ENCODE measurements around the gene CATSPERB. TPM values are rescaled to one million over a fixed set of nuclear protein-coding genes. Genes with fewer than 3 reads are reported as not detected.
A peak's percentile ranks its signal among the peaks of the same experiment; 100 is the strongest.

CATSPERB gene, protein sequence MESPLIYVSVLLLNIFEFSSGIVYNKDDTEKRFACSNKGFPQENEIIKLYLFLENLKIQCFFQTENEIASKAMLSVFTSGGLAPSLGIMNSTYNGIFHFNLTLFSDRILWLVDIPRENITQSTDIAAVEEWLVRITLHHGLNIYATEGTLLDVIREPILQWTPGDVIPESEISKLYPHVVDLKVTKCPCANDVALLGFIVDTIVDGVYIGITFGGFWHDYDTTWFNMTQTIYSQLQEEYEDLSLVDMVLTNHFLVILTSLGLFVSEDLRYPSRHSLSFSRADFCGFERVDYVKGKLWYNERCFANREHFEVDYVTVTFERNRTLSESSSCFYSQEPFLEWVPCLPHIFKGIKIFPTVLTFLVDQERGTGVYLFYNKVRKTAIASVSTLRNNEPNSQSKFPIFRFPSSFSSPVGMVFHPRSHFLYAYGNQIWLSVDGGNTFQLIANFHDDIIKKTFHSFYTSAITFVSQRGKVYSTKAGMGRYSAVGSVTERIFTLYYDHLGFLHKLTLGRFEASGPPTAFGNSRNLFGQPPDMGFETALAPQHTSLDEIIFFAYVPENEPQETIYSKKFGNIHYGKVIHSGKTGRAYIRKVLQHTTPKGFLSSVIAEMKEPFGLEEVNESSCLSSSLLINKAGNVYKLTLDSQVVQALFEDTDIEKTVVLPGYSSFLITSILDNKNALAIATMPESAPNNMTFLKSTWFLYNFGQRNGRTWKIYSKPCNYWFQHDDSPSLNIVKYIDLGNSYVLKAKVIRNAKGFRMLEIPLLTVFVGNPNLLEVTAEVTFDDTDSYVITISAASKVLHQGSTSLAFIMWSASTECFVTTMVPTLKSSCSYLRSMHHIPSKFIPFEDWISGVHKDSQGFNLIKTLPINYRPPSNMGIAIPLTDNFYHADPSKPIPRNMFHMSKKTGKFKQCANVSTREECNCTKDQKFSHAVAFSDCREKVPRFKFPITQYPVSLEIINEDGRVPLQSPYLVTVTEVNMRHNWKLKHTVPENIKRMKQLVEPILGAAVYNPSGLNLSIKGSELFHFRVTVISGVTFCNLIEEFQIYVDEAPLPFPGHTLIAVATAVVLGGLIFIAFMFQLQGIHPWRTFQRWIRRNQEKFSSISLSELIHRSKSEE
- polyA plus RNA-seq, result 1 to 10 TPM in 1 of 3 donors, under 1 TPM in 1, not detected in 1; 0.32 to 1.9 TPM

DNA sequence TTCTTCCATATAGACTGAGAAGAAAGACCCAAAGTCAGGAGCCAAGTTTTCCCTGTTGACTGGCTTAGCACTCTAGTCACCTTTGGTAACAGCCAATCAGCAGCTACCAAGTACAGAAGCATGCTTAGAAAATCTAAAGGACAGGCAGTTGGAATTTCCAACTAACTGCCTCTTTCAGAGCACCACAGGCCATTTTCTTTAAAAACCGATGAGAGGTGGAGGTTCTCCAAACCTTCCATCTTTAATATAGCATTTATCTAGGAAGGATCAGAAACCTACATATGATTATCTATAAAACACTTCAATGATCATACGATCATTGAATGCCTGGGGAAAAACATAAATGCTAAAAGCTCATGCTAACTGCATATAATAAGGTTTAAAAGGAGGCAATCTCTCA lies at the start of gene CATSPERB:
CATSPERB (minus strand) TSS at position 101 of the 400 bp plus-strand sequence. CDS start 2,607 bp downstream, outside the sequence.
- no peaks in the 10 kb centered on the region for H3K9me3 Mint-ChIP-seq

DNA sequence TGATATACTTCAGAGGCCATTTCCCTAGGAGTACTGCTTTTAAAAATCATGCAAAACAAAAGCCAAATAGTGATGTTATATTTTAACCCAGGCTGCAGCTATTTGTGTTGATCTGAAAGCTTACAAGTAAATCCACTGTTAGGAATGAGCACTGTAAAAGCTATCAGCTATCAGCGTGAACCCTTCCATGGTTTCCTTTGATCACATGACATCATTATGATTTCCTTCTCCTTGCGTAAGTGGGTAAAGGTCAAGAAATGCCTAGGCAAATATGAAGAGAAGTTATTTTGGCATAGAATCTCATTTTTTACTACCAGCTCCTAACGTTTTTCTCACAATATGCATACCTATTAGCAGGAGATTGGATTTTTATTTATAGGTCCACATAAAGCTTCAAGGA lies 48.6 kb upstream of the CATSPERB start:
- H3K9me3 Mint-ChIP-seq, result no peaks in the 10 kb centered on the region
- H3K27me3 Mint-ChIP-seq (ENCODE audit: low read depth in 3 of 3), result peaks cover 0 to 1% (median 0%) of the 10 kb centered on the region in 3 donors
- DNase-seq, result no peak
- H3K36me3 Mint-ChIP-seq, result peaks cover 28 to 40% (median 34%) of the 10 kb centered on the region in 3 donors
- no peaks in the 10 kb centered on the region for H3K4me1 Mint-ChIP-seq
- no peak overlapping the region for H3K27ac Mint-ChIP-seq
- no peak overlapping the region for H3K4me3 Mint-ChIP-seq

More for the DNA sequence above, at the start of gene CATSPERB:
- no peak for DNase-seq
- H3K27ac Mint-ChIP-seq, result no peak within 1 kb of the TSS
- no peaks in the 10 kb centered on the region for H3K4me1 Mint-ChIP-seq
- peaks cover 0 to 10% (median 5%) of the 10 kb centered on the region in 3 donors for H3K36me3 Mint-ChIP-seq
- no peak within 1 kb of the TSS for H3K4me3 Mint-ChIP-seq
- peaks cover 0 to 10% (median 2%) of the 10 kb centered on the region in 3 donors for H3K27me3 Mint-ChIP-seq (ENCODE audit: low read depth in 3 of 3)

DNA sequence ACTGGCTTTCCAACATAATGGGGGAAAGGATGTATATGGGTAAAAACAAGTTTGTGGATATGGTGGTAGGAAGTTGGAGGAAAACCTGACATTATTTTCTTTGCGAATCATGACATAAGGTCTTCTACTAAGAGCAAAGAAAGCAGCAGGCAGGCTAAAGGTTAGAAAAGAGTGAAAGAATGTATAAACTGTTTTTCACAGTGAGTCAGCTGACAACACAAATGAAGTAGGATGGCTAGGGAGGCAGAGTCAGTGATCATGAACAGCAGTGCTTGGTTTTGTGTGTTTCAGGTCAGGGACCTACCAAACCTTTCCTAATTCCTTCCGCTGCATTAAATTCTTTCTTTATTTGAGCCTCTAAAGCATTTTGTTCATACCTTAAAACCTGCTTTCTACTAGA lies 46.3 kb upstream of the CATSPERB start:
- H3K9me3 Mint-ChIP-seq, result no peaks in the 10 kb centered on the region
- peak overlapping the region in 1 of 6 donors; percentile 46 for H3K27ac Mint-ChIP-seq
- peaks cover 0 to 1% (median 0%) of the 10 kb centered on the region in 3 donors for H3K27me3 Mint-ChIP-seq (ENCODE audit: low read depth in 3 of 3)

DNA sequence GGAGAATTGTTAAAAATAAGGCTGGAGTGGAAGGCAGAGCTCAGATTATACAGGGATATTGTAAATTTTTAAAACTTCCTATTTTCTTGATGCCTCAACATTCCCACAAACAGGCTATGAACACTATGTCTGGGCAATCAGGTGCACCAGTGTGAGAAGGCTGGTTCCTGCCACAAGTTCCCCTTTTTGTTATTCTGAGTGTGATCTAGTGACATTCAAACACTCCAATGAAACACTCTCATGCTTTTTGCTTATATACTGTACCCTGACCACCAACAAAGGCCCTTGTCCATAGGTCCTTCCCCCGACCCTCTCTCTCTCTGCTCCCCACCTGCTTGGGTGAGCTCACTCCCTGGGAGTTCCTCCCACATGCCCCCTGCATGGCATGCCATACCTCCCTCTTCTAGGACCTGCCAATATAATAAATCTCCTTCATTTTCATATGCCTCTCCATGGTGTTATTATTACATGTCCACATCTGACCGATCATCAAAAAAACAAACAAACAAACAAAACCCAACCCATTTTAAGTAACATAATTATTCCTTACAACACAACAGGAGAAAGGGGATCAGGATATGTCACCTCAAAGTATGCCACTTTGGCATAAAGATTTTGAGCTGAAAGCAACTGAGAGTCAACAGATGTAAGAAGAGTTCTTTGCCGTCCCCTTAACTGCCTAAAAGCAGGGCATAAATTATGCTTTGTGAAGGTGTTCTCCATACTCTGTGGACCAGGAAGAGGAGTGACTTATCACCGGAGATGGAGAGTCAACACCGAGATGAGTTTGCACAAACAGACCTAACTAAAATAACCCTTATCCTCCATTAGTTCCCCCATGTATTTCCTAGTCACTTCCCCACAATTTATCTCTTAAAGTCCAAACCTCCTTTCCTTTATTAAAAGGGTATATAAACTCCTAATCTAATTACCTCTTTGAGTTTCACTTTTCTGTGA lies 42.5 kb upstream of the CATSPERB start:
- peaks cover 0 to 3% (median 0%) of the 10 kb centered on the region in 3 donors for H3K27me3 Mint-ChIP-seq (ENCODE audit: low read depth in 3 of 3)
- H3K27ac Mint-ChIP-seq, result peak overlapping the region in 3 of 6 donors; percentile 4 to 10 (median 6)
- no peak for DNase-seq
- H3K4me1 Mint-ChIP-seq, result peaks cover 5 to 10% of the 10 kb centered on the region in 2 donors
- H3K9me3 Mint-ChIP-seq, result no peaks in the 10 kb centered on the region
- no peak overlapping the region for H3K4me3 Mint-ChIP-seq
- peaks cover 6 to 14% (median 9%) of the 10 kb centered on the region in 3 donors for H3K36me3 Mint-ChIP-seq

More for the DNA sequence above, 46.3 kb upstream of the CATSPERB start:
- peaks cover 5 to 10% of the 10 kb centered on the region in 2 donors for H3K4me1 Mint-ChIP-seq
- DNase-seq, result no peak
- H3K36me3 Mint-ChIP-seq, result peaks cover 20 to 32% (median 27%) of the 10 kb centered on the region in 3 donors
- no peak overlapping the region for H3K4me3 Mint-ChIP-seq

DNA sequence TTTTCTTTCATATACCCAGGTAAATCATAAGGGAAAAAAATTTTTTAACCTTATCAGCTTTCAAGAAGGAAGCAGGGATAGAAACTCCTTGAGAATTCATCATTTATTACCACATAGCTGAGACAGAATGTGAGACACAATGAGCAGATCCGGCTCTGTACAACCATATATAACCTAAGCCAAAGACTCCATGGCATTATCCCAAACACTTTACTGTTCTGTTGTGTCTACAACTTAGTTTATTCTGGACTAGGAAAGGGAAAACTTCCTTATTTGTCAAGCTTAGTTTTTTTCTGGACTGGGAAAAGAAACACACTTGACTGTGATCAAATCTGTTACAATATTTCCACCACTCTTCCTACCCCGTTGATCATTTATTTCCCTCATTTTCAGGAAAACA lies 38.3 kb upstream of the CATSPERB start:
- DNase-seq, result no peak
- peaks cover 0 to under 1% (median 0%) of the 10 kb centered on the region in 6 donors for H3K9me3 Mint-ChIP-seq
- peaks cover 5 to 10% of the 10 kb centered on the region in 2 donors for H3K4me1 Mint-ChIP-seq
- peaks cover 0 to 3% (median 0%) of the 10 kb centered on the region in 3 donors for H3K27me3 Mint-ChIP-seq (ENCODE audit: low read depth in 3 of 3)
- H3K27ac Mint-ChIP-seq, result no peak overlapping the region
- peaks cover 0 to 5% (median 0%) of the 10 kb centered on the region in 3 donors for H3K36me3 Mint-ChIP-seq
- no peak overlapping the region for H3K4me3 Mint-ChIP-seq

DNA sequence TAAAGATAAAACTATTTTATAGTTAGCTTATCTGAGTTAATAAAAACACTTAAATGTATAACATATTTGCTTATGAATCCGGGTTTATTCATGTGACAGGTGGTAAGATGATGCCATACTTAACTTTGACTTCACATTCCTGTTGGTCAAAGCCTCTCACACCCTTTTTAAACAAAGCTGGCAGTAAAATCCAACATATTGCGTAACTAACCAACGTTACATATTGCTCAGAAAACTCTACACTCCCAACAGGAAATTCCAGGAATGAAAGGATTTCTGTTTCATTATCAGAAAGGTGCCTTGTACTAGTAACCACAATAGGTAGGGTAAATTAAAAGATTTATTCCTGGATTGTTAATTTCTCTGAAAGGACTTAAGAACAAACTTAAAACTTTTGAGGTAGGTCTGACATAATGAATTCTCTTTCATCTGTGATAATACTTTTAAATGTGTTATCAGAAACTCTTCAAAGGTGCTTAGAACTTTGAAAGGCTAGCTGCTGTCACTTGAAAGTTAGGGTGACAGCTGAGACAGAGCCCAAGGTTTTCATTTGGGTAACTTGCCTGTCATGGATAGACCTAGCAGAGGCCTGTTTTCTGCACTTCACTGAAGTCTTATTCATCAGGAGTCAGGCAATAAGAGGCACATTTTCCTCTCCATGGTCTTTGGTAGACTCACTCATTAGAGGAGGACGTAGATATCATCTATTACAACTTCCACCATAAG lies 23.8 kb upstream of the CATSPERB start:
- Mint-ChIP-seq H3K27ac (no peak overlapping the region), H3K4me3 (no peak overlapping the region), H3K27me3 (ENCODE audit: low read depth in 3 of 3) (peaks cover 0 to 10% (median 0%) of the 10 kb centered on the region in 3 donors), H3K36me3 (peaks cover 7 to 17% (median 16%) of the 10 kb centered on the region in 3 donors), H3K4me1 (no peaks in the 10 kb centered on the region), H3K9me3 (peaks cover 0 to 9% (median 6%) of the 10 kb centered on the region in 6 donors)
- no peak for DNase-seq

DNA sequence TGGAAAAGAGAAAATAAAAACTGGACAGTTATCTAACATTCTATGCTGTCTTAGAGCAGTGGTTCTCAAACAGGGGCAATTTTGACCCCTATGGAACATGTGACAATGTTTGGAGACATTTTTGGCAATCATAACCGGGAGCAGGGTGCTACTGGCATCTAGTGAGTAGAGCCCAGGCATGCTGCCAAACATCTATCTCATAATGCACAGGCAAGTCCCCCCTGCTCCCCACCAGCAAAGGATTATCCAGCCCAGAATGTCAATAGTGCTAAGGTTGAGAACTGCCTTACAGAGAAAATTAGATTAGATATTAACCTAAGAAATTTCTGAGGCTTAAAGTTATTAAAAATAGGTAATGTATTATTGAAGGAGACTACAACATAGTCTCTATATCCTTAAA lies 22.9 kb upstream of the CATSPERB start:
- Mint-ChIP-seq H3K4me1 (no peaks in the 10 kb centered on the region), H3K27ac (no peak overlapping the region), H3K36me3 (peaks cover 0 to 9% (median 7%) of the 10 kb centered on the region in 3 donors), H3K4me3 (no peak overlapping the region), H3K27me3 (ENCODE audit: low read depth in 3 of 3) (peaks cover 0 to 11% (median 2%) of the 10 kb centered on the region in 3 donors), H3K9me3 (peaks cover 0 to 4% (median 0%) of the 10 kb centered on the region in 6 donors)
- no peak for DNase-seq

DNA sequence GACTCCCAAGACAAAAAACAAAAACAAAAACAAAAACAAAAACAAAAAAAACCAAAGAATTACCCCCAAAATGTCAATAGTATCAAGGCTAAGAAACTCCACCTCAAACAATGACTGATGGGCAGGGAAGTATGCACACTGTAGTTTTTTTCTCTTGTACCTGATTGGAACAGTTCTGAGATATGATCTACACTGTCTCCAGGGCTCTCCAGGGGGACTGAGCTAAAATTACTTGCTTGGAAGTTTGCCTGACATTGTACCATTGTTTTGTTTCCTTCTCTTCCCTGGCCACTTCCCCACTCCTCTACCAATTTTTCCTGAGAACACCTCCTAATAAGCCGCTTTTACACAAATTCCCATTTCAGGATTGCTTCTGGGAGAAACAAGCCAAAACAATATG lies 22.3 kb upstream of the CATSPERB start:
- peaks cover 0 to 4% (median 3%) of the 10 kb centered on the region in 3 donors for H3K36me3 Mint-ChIP-seq
- H3K4me3 Mint-ChIP-seq, result no peak overlapping the region
- peak overlapping the region in 1 of 6 donors; percentile 51 for H3K27ac Mint-ChIP-seq
- H3K27me3 Mint-ChIP-seq (ENCODE audit: low read depth in 3 of 3), result peaks cover 0 to 14% (median 2%) of the 10 kb centered on the region in 3 donors
- H3K9me3 Mint-ChIP-seq, result peaks cover 0 to 3% (median 0%) of the 10 kb centered on the region in 6 donors
- H3K4me1 Mint-ChIP-seq, result no peaks in the 10 kb centered on the region
- DNase-seq, result no peak

DNA sequence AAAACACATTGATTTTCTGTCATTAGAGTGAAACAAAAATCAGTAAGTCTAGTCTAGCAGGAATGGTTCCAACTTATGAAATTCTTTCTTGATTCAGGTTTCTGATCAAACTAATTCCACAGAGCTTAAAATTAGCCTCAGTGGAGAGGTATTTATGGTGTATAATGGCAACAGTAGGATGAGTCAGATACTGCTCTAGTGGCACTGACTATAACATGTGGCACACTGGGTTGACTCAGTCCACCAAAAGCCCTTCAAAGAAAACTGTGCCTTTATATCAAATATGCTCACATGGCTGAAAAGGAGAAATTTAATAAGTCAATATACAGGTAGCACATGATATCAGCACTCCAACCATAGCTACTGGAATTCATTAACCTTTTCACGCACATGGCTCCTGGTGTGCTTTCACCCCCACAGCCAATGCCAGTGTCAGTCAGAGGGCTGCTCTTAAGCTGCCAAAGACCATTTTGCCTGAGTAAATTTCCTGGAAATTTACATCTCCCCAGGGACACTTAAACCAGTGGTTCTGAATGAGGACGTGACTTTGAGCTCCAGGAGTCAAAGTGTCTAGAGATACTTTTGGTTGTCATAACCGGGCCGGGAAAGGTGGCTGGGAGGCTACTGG lies 21.7 kb upstream of the CATSPERB start:
- Mint-ChIP-seq H3K4me1 (no peaks in the 10 kb centered on the region), H3K9me3 (no peaks in the 10 kb centered on the region), H3K4me3 (no peak overlapping the region), H3K36me3 (peaks cover 0 to 3% (median 0%) of the 10 kb centered on the region in 3 donors), H3K27me3 (ENCODE audit: low read depth in 3 of 3) (peaks cover 0 to 18% (median 2%) of the 10 kb centered on the region in 3 donors), H3K27ac (no peak overlapping the region)
- no peak for DNase-seq

DNA sequence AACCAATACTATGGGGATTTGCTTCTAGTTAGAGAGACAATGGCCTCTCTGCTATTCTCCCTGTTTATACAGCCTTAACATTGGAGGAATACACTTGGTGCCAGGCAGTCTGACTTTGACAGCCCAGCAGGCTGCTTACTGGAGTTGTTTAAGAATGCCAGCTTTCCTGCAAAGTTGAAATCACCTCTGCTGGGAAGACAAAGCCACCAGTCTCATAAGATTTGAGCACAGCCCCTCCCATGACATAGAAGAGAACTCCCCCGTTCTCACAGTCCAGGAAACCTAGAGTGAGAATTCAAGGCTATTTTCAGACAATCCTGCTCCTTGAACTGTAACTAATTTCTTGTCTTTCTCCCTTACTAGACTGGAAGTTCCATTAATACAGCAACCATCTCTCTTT lies 21.1 kb upstream of the CATSPERB start:
- Mint-ChIP-seq H3K4me3 (no peak overlapping the region), H3K36me3 (peaks cover 0 to 3% (median 0%) of the 10 kb centered on the region in 3 donors), H3K27me3 (ENCODE audit: low read depth in 3 of 3) (peaks cover 0 to 18% (median 2%) of the 10 kb centered on the region in 3 donors), H3K9me3 (no peaks in the 10 kb centered on the region), H3K27ac (no peak overlapping the region), H3K4me1 (no peaks in the 10 kb centered on the region)
- no peak for DNase-seq

DNA sequence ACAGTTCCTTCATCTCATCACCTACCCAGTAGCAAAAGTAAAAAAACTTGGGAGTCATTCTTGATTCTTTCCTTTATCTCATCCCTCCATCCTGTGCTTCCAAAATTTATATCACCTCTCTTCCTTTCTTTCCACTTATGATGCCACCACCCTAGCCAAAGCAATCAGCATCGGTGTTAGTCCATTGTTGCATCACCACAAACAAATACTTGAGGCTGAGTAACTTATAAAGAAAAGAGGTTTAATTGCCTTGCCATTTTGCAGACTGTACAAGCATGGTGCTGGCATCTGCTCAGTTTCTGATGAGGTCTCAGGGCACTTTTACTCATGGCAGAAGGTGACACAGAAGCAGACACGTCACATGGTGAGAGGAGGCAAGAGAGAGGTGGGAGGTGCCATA lies 19.8 kb upstream of the CATSPERB start:
- no peaks in the 10 kb centered on the region for H3K9me3 Mint-ChIP-seq
- H3K27ac Mint-ChIP-seq, result no peak overlapping the region

More for the DNA sequence above, 19.8 kb upstream of the CATSPERB start:
- no peaks in the 10 kb centered on the region for H3K36me3 Mint-ChIP-seq
- DNase-seq, result no peak
- H3K4me3 Mint-ChIP-seq, result no peak overlapping the region
- peaks cover 0 to 18% (median 2%) of the 10 kb centered on the region in 3 donors for H3K27me3 Mint-ChIP-seq (ENCODE audit: low read depth in 3 of 3)
- H3K4me1 Mint-ChIP-seq, result no peaks in the 10 kb centered on the region

Data from immature natural killer cell (primary cell).